ENCODE results near the gene GRK1.
A peak's percentile ranks its signal among the peaks of the same experiment; 100 is the strongest.

GRK1 gene

GRCh38 chr13:113777311-113778260 lies 110.6 kb downstream of the GRK1 start:
- in situ Hi-C loops (cut with HindIII; ENCODE audit: low pct_ligation_motif_present, low pct_unique_long_range_greater_than_20kb, low sequenced_read_pairs): no loop called here
- DNase-seq: no peak

- DNase-seq: no peak
- in situ Hi-C loops (cut with HindIII; ENCODE audit: low pct_ligation_motif_present, low pct_unique_long_range_greater_than_20kb, low sequenced_read_pairs): no loop called here
These were observed 114.6 kb downstream of the GRK1 start for GRCh38 chr13:113781571-113781970.

DNA sequence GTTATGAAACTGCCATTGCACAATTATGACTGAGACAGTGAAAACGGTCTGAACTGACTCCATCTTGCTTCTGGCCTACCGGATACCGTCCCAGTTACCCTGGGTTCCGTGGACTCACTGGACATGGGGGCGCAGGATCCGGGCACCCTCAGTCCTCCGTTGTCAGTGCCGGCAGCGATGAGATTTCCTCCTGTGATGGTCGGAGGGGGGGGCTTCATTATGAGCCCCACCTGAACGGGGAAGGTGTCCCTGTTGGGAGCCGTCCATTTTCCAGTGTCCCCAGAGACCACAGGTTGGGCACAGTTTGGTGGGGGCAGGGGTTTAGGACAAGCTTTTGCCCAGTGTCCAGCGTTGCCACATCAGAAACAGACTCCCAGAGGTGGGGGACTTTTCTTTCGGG lies 115.5 kb downstream of the GRK1 start:
- in situ Hi-C loops (cut with HindIII; ENCODE audit: low pct_ligation_motif_present, low pct_unique_long_range_greater_than_20kb, low sequenced_read_pairs): no loop called here
- DNase-seq: no peak

DNA sequence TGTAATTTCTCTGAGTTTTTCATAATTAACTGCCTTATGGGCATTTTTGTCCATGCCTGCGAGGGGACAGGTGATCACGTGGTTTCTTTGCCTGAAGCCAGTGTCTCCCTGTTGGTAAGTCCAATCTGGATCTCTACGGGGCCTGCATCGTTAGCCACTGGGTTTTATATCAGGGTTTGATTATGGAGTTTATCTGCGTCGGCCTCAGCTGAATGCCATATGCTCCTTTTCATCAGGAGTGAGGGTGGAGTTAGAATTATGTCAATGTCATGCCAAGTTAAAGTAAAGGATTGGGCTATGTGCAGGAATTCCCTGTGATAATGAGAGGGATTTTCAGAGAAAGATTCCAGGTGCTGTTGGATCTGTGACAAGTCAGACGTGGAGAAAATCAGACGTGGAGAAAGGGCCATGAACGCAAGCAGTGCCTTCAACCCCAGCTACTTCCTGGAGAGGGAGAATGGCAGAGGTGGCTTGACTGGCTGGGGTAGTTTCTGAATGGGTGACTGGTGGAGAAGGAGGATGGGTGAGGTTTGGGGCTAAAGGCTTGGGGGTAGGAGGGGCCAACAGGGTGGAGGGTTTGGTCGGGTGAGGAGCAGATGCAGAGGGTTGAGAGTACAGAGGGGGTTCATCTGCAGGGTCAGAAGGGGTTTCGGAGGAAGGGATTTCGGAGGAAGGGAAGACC lies 116.3 kb downstream of the GRK1 start:
- no peak for DNase-seq
- in situ Hi-C loops (cut with HindIII; ENCODE audit: low pct_ligation_motif_present, low pct_unique_long_range_greater_than_20kb, low sequenced_read_pairs): no loop called here

DNA sequence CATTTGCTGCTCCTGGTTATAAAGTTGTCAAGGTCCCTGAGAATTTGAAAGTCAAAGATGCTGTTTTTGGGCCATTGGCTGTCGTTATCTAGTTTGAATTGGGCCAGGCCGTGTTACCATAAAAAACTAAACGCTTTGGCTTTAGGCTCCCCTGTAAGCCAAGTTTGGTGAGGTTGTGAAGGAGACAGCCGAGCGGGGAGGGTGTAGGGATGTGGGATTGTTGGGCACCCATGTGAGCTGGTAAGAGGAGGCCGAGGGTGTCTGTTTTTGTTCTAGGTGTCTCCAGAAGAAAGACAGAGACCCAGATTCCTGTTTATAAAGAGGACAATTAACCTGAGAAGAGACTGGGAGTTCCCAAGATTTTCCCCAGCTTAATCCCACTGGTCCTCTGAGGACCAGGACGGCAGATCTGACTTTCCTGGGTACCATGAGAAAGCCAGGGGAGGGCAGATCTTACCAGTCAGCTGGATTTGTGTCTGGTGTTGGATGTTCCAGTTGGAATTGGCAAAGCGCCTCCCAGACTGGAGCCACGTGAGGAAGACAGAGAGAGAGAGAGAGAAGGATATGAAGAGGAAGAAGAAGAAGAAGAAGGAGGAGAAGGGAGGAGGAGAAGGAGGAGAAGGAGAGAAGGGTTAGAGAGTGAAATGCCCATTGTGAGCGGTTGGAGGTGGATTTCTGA lies 117.1 kb downstream of the GRK1 start:
- DNase-seq: no peak

DNA sequence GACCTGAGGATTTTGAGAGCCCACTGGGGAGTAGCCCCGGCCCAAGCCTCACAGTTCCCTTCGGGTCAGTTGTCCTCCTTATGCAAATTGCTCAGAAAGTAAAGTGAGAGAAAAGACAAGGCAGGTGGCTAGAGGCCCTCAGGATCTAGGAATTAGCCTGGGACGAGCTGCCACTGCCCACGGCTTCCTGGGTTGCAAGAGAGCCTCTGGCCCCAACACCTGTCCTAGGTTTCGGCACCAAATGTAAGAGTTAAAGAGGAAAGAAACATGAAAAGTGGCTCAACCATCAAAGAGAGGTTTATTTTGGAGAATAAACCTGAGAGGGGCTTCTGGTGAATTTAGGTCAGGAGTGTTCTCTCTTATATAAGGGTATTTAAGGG lies 117.6 kb downstream of the GRK1 start:
- in situ Hi-C loops (cut with HindIII; ENCODE audit: low pct_ligation_motif_present, low pct_unique_long_range_greater_than_20kb, low sequenced_read_pairs): no loop called here
- DNase-seq: no peak

More for the DNA sequence above, 117.1 kb downstream of the GRK1 start:
- in situ Hi-C loops (cut with HindIII; ENCODE audit: low pct_ligation_motif_present, low pct_unique_long_range_greater_than_20kb, low sequenced_read_pairs): no loop called here

- peak; percentile 89 for DNase-seq
- in situ Hi-C loops (cut with HindIII; ENCODE audit: low pct_ligation_motif_present, low pct_unique_long_range_greater_than_20kb, low sequenced_read_pairs): no loop called here
These were observed 118.3 kb downstream of the GRK1 start for GRCh38 chr13:113785051-113786010.

DNA sequence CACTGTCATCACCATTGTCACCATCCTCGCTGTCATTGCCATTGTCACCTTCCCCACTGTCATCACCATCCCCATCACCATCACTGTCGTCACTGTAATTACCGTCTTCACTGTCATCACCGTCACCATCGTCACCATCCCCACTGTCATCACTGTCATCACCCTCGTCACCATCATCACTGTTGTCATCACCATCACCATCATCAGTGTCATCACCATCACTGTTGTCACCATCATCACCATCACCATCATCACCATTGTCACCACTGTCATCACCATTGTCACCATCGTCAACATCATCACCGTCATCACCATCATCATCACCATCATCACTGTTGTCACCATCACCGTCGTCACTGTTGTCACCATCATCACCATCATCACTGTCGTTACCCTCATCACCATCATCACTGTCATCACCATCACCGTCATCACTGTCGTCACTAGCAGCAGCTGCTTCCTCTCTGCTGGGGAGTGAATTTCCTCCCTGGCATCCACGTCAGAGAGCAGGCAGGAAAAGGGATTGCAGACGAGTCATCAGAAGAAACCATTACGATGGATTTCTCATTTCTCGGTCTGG lies 119.3 kb downstream of the GRK1 start:
- DNase-seq: no peak
- in situ Hi-C loops (cut with HindIII; ENCODE audit: low pct_ligation_motif_present, low pct_unique_long_range_greater_than_20kb, low sequenced_read_pairs): no loop called here

Measured in ACHN (cell line).